Endothelial cell of umbilical vein (primary cell): ENCODE results near the gene CD5L. TPM values are rescaled to one million over a fixed set of nuclear protein-coding genes. Genes with fewer than 3 reads are reported as not detected.

ENCODE experiments used
- BruUV-seq: library from RNA; stranded (reverse); fragments of 400-500 nt; replicated peaks from 2 replicates; lab custom pipeline; 2021; lab: Mats Ljungman, UMichigan
- CTCF ChIA-PET: fragments of 300-600, 350-600 bp; sonication (Branson Sonifier 250); formaldehyde crosslinking; loops from one replicate; lab custom pipeline; 2021; ENCODE audit warnings: antibody characterized with exemption, inconsistent platforms; lab: Charles Lee
- POLR2A ChIA-PET: fragments of 300-600, 350-600 bp; sonication (Branson Sonifier 250); formaldehyde crosslinking; loops from one replicate; lab custom pipeline; 2021; ENCODE audit warnings: antibody characterized with exemption, inconsistent platforms; lab: Charles Lee
- DNase-seq: peaks from one replicate; pipeline ENCODE4 v3.0.0-alpha.2; 2011; ENCODE audit warnings: low read depth, low spot score
- FAIRE-seq: peaks from 2 replicates; lab custom pipeline; 2011; peaks lifted over from hg19 to GRCh38; lab: Jason Lieb, UNC
- H2AFZ ChIP-seq: 2 replicates; pipeline ENCODE4 v1.6.0; 2012; ENCODE audit warnings: low read depth, low read length, control low read depth, inconsistent platforms
- H3K27ac ChIP-seq: 2 replicates; pipeline ENCODE4 v1.5.1; 2011; ENCODE audit warnings: low read depth, mild to moderate bottlenecking, control low read depth, low read length, moderate library complexity; ENCODE audit not compliant: insufficient read depth
- H3K27me3 ChIP-seq, 2 experiments: 2 replicates each; pipeline versions ENCODE4 v1.6.0 to v1.6.1; 2011; ENCODE audit warnings: low read length in 2 of 2, mixed read lengths in 1 of 2; ENCODE audit not compliant: control insufficient read depth in 2 of 2, insufficient read depth in 2 of 2
- H3K36me3 ChIP-seq, 2 experiments: 2 replicates in 1 of 2; 3 replicates in 1 of 2; pipeline ENCODE4 v1.5.1; 2011; ENCODE audit warnings: low read length in 2 of 2, mild to moderate bottlenecking in 1 of 2, moderate library complexity in 1 of 2; ENCODE audit not compliant: control insufficient read depth in 2 of 2, insufficient read depth in 2 of 2; ENCODE audit errors: extremely low read depth in 1 of 2
- H3K4me1 ChIP-seq: 3 replicates; pipeline ENCODE4 v1.5.1; 2011; ENCODE audit warnings: mild to moderate bottlenecking, low read length; ENCODE audit not compliant: control insufficient read depth, insufficient read depth; ENCODE audit errors: extremely low read depth
- H3K4me2 ChIP-seq: 2 replicates; pipeline ENCODE4 v1.6.1; 2011; ENCODE audit warnings: low read length, control low read depth, mixed read lengths; ENCODE audit not compliant: insufficient read depth
- H3K4me3 ChIP-seq, 3 experiments: fragments of 200-600 bp in 1 of 3; sonication (generic), shearing (Covaris generic) in 1 of 3; replicated peaks in 1 of 3; 2 replicates each; pipeline ENCODE4 v1.5.1; 2011 to 2016; ENCODE audit warnings: control low read depth in 3 of 3, low read length in 3 of 3, mild to moderate bottlenecking in 2 of 3, inconsistent platforms in 1 of 3, low read depth in 1 of 3, moderate library complexity in 1 of 3; ENCODE audit not compliant: insufficient read depth in 1 of 3
- H3K79me2 ChIP-seq: 2 replicates; pipeline ENCODE4 v1.6.0; 2012; ENCODE audit warnings: low read length, inconsistent platforms; ENCODE audit not compliant: control insufficient read depth, insufficient read depth
- H3K9ac ChIP-seq: replicated peaks from 2 replicates; pipeline ENCODE3; 2011; ENCODE audit warnings: low read length, control low read depth; ENCODE audit not compliant: insufficient read depth; ENCODE audit errors: extremely low read depth
- H3K9me1 ChIP-seq: replicated peaks from 3 replicates; pipeline ENCODE4 v1.6.0; 2011; ENCODE audit warnings: mild to moderate bottlenecking, low read length; ENCODE audit not compliant: control insufficient read depth, insufficient read depth; ENCODE audit errors: extremely low read depth
- H3K9me3 ChIP-seq: replicated peaks from 2 replicates; pipeline ENCODE4 v1.5.1; 2012; ENCODE audit warnings: low read length, inconsistent platforms; ENCODE audit not compliant: control insufficient read depth, insufficient read depth
- H4K20me1 ChIP-seq: replicated peaks from 2 replicates; pipeline ENCODE3; 2011; ENCODE audit warnings: mild to moderate bottlenecking, low read length; ENCODE audit not compliant: control insufficient read depth, insufficient read depth; ENCODE audit errors: extremely low read depth
- EZH2 ChIP-seq: IDR thresholded peaks from 2 replicates; pipeline ENCODE4 v1.6.1; 2012; ENCODE audit warnings: borderline replicate concordance, low read depth, mild to moderate bottlenecking, moderate library complexity, low read length, inconsistent platforms; ENCODE audit not compliant: severe bottlenecking
- FOS ChIP-seq: IDR thresholded peaks from 2 replicates; pipeline ENCODE4 v1.6.1; 2011; ENCODE audit warnings: mild to moderate bottlenecking, low read length, moderate library complexity, borderline replicate concordance; ENCODE audit not compliant: insufficient read depth
- GATA2 ChIP-seq: IDR thresholded peaks from 2 replicates; pipeline ENCODE4 v1.7.0; 2011; ENCODE audit warnings: low read depth, mild to moderate bottlenecking, moderate library complexity, mixed read lengths, low read length; ENCODE audit not compliant: insufficient read length, insufficient read depth
- JUN ChIP-seq: IDR thresholded peaks from 2 replicates; pipeline ENCODE4 v1.6.1; 2011; ENCODE audit warnings: borderline replicate concordance, low read depth; ENCODE audit not compliant: insufficient read length, insufficient read depth
- MYC ChIP-seq: IDR thresholded peaks from one replicate; pipeline ENCODE4 v1.6.1; 2011; ENCODE audit warnings: mild to moderate bottlenecking, low read depth, low read length
- POLR2A ChIP-seq: IDR thresholded peaks from 2 replicates; pipeline ENCODE4 v1.6.1; 2012; ENCODE audit warnings: low read depth, mild to moderate bottlenecking, control low read depth, low read length
- POLR2AphosphoS5 ChIP-seq: IDR thresholded peaks from 2 replicates; pipeline ENCODE4 v1.6.1; 2012; ENCODE audit warnings: low read depth, mild to moderate bottlenecking, control low read depth, low read length, moderate library complexity; ENCODE audit not compliant: insufficient read depth
- dilution Hi-C: fragments of 300-500 bp; cut with MboI; formaldehyde crosslinking; loops from one replicate; pipeline ENCODE4 v1.15.0; 2019; ENCODE audit warnings: low sequenced_read_pairs; ENCODE audit not compliant: extremely low pct_ligation_motif_present
- intact Hi-C: fragments of 100-400 bp; cut with micrococcal nuclease; formaldehyde crosslinking; loops from one replicate; pipeline ENCODE4 v1.10.0; 2022
- polyA plus RNA-seq, 4 experiments: library from polyadenylated mRNA; depleted of rRNA in 3 of 4; stranded (reverse) in 3 of 4; unstranded in 1 of 4; fragments of >200 nt; gene quantifications; 2 replicates each; pipeline versions ENCODE4 v1.2.1 to v1.2.3, GENCODE V29; 2011 to 2012; ENCODE audit warnings: missing spikeins in 1 of 4
- total RNA-seq: library from RNA; stranded (reverse); gene quantifications from 2 replicates; pipeline ENCODE4 v1.2.3, GENCODE V29; 2021
- TF ChIP-seq, protein P1 (sequence below), 2 donors: IDR thresholded peaks; 1 replicate in 1 of 2; 2 replicates in 1 of 2; pipeline ENCODE4 v1.5.1; 2011; ENCODE audit warnings: low read length in 2 of 2, mild to moderate bottlenecking in 2 of 2, moderate library complexity in 2 of 2, control low read depth in 1 of 2, inconsistent platforms in 1 of 2, low read depth in 1 of 2; ENCODE audit not compliant: insufficient read depth in 1 of 2; ENCODE audit errors: extremely low read depth in 1 of 2
- TF ChIP-seq, protein P2 (sequence below): IDR thresholded peaks from 2 replicates; pipeline ENCODE4 v1.6.1; 2011; ENCODE audit not compliant: insufficient read depth, insufficient read length

Gene CD5L
- total and polyA plus RNA-seq, 2 donors (not counting 3 experiments of a cell fraction or from before 2014, with no cell fraction given) = not detected

DNA sequence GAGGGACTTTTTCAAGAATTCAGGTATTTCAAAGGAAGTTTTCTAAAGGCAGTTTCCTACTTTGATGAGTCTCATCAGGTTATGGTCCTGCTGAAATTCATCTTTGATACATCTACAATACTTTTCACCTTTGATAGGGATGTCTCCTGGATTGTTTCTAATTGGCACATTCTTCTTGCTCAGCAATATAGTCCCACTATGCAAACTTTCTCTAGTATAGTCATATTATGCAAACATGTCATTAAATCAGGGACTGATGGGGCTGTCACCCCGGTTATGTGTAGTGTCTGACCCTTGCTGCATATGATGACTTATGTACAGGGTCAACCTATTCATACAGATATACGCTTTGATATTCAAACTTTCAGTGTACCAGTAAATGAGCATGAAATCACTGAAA is 21.3 kb downstream of the CD5L start:
- no peak overlapping the region for H2AFZ ChIP-seq
- TF ChIP-seq POLR2AphosphoS5 (no peak), FOS (no peak), EZH2 (no peak), JUN (no peak), POLR2A (no peak)
- TF ChIP-seq, protein P1, sequence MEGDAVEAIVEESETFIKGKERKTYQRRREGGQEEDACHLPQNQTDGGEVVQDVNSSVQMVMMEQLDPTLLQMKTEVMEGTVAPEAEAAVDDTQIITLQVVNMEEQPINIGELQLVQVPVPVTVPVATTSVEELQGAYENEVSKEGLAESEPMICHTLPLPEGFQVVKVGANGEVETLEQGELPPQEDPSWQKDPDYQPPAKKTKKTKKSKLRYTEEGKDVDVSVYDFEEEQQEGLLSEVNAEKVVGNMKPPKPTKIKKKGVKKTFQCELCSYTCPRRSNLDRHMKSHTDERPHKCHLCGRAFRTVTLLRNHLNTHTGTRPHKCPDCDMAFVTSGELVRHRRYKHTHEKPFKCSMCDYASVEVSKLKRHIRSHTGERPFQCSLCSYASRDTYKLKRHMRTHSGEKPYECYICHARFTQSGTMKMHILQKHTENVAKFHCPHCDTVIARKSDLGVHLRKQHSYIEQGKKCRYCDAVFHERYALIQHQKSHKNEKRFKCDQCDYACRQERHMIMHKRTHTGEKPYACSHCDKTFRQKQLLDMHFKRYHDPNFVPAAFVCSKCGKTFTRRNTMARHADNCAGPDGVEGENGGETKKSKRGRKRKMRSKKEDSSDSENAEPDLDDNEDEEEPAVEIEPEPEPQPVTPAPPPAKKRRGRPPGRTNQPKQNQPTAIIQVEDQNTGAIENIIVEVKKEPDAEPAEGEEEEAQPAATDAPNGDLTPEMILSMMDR (IDR thresholded peaks at IDR 0.05; ENCODE audit: extremely low read depth in 1 of 2, insufficient read depth in 1 of 2, low read depth in 1 of 2, low read length in 2 of 2) = no peak
- no TSS peak for BruUV-seq
- H3K27ac ChIP-seq = no peak overlapping the region
- no peak overlapping the region for H3K4me3 ChIP-seq
- ChIA-PET CTCF (no interaction called here), POLR2A (no interaction called here)
- H3K4me1 ChIP-seq = no peaks in the 10 kb centered on the region
- DNase-seq (no peak), FAIRE-seq (no peak)
- H3K9me3 ChIP-seq = no peaks in the 10 kb centered on the region
- no peaks in the 10 kb centered on the region for H3K27me3 ChIP-seq
- no peaks in the 10 kb centered on the region for H3K79me2 ChIP-seq
- intact Hi-C loops = no loop called here
- no peak overlapping the region for H3K9ac ChIP-seq
- H3K4me2 ChIP-seq = no peak overlapping the region
- H4K20me1 ChIP-seq = no peaks in the 10 kb centered on the region
- dilution Hi-C loops = no loop called here
- H3K36me3 ChIP-seq = no peaks in the 10 kb centered on the region
- no peaks in the 10 kb centered on the region for H3K9me1 ChIP-seq

DNA sequence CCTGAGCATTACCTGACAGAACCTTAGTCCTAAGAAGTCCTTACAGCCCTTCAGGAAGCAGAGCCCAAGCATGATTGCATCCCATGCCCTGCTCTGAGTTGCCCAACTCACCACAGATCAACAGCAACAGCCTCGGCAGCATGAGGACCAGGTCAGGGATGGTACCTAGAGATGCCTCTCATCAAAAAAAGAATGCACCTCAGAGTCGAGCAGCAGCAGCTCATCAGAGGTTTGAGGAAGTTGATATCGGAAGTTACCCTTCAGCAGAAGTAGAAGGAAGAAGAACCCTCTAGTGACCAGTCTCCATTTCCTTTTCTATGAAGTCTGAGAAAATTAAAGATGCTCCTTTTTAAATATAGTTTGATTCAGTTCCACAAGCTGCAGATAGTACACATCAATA is 21.7 kb downstream of the CD5L start, which contains the start of gene FCRL1:
Gene FCRL1 (minus strand): TSS at position 225 of the 400 bp plus-strand sequence. CDS start 83 bp downstream, at position 142.
- TF ChIP-seq, protein P2, sequence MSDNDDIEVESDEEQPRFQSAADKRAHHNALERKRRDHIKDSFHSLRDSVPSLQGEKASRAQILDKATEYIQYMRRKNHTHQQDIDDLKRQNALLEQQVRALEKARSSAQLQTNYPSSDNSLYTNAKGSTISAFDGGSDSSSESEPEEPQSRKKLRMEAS = no peak
- TF ChIP-seq MYC = no peak
- TF ChIP-seq JUN = no peak
- no peak for TF ChIP-seq EZH2
- TF ChIP-seq, protein P1 (IDR thresholded peaks at IDR 0.05; ENCODE audit: extremely low read depth in 1 of 2, insufficient read depth in 1 of 2, low read depth in 1 of 2, low read length in 2 of 2) = no peak
- TF ChIP-seq FOS = no peak
- TF ChIP-seq GATA2 = no peak
- no peak for TF ChIP-seq POLR2A
- no peak for TF ChIP-seq POLR2AphosphoS5
- Histone ChIP-seq H3K4me2 (no peak within 1 kb of the TSS), H3K9me3 (no peaks in the 10 kb centered on the region), H3K79me2 (no peaks in the 10 kb centered on the region), H3K9ac (no peak within 1 kb of the TSS), H4K20me1 (no peaks in the 10 kb centered on the region), H3K36me3 (no peaks in the 10 kb centered on the region), H3K9me1 (no peaks in the 10 kb centered on the region), H3K27ac (no peak within 1 kb of the TSS), H2AFZ (no peak within 1 kb of the TSS), H3K27me3 (no peaks in the 10 kb centered on the region), H3K4me1 (no peaks in the 10 kb centered on the region), H3K4me3 (no peak within 1 kb of the TSS)
- POLR2A ChIA-PET = no interaction called here
- FAIRE-seq (no peak), DNase-seq (no peak)
- no TSS peak for BruUV-seq
- CTCF ChIA-PET = no interaction called here
- intact Hi-C loops (no loop called here), dilution Hi-C loops (no loop called here)
